ENCODE measurements around the gene TCF7L1. TPM values are rescaled to one million over a fixed set of nuclear protein-coding genes. Genes with fewer than 3 reads are reported as not detected.

The TCF7L1 gene
- total RNA-seq, 4 donors from 2014 or later, result 1.1 to 3.9 (median 2.8) TPM

GRCh38 chr2:85129861-85130260, 3.3 kb upstream of the TCF7L1 start:
- Histone ChIP-seq H3K4me1 (peaks cover 8 to 11% of the 10 kb centered on the region in 2 donors), H3K27me3 (no peaks in the 10 kb centered on the region), H3K9me3 (no peaks in the 10 kb centered on the region), H3K36me3 (no peaks in the 10 kb centered on the region), H3K27ac (no peak overlapping the region), H3K4me3 (no peak overlapping the region)
- TF ChIP-seq CTCF (IDR thresholded peaks at IDR 0.05 in 4 of 5, conservative IDR thresholded peaks at IDR 0.05 in 1 of 5), result no peak
- TF ChIP-seq POLR2A (IDR thresholded peaks at IDR 0.05), result no peak
- in situ Hi-C loops (cut with MboI; ENCODE audit: low sequenced_read_pairs in 4 of 4) (loop anchor here in 3 of 4 donors (5.0 to 10.0 kb wide), 3 partner anchors 145 to 162 kb away; no protein-coding TSS in a partner anchor), intact Hi-C loops (cut with DNase I; ENCODE audit: low total_unique reads) (loop anchor here (5.0 kb wide), 3 partner anchors 47 to 203 kb away; no protein-coding TSS in a partner anchor)
- DNase-seq (no peak), ATAC-seq (no peak)

GRCh38 chr2:85130407-85130806, 2.8 kb upstream of the TCF7L1 start:
- Histone ChIP-seq H3K4me3 (no peak overlapping the region), H3K36me3 (no peaks in the 10 kb centered on the region), H3K9me3 (no peaks in the 10 kb centered on the region), H3K27ac (no peak overlapping the region), H3K4me1 (peaks cover 8 to 11% of the 10 kb centered on the region in 2 donors), H3K27me3 (no peaks in the 10 kb centered on the region)
- in situ Hi-C loops (cut with MboI; ENCODE audit: low sequenced_read_pairs in 4 of 4) (no loop called here), intact Hi-C loops (cut with DNase I; ENCODE audit: low total_unique reads) (loop anchor here (5.0 kb wide), 3 partner anchors 47 to 203 kb away; no protein-coding TSS in a partner anchor)
- ATAC-seq (no peak), DNase-seq (no peak)
- TF ChIP-seq CTCF (IDR thresholded peaks at IDR 0.05 in 4 of 5, conservative IDR thresholded peaks at IDR 0.05 in 1 of 5) (no peak), POLR2A (IDR thresholded peaks at IDR 0.05) (no peak)

GRCh38 chr2:85131116-85131515, 2.1 kb upstream of the TCF7L1 start:
- no peaks in the 10 kb centered on the region for H3K27me3 ChIP-seq
- in situ Hi-C loops (cut with MboI; ENCODE audit: low sequenced_read_pairs in 4 of 4) (no loop called here), intact Hi-C loops (cut with DNase I; ENCODE audit: low total_unique reads) (loop anchor here (5.0 kb wide), 3 partner anchors 46 to 204 kb away; no protein-coding TSS in a partner anchor)
- no peak for DNase-seq
- ATAC-seq, result no peak
- no peaks in the 10 kb centered on the region for H3K9me3 ChIP-seq
- no peaks in the 10 kb centered on the region for H3K36me3 ChIP-seq
- H3K4me1 ChIP-seq, result peaks cover 8 to 14% of the 10 kb centered on the region in 2 donors
- no peak overlapping the region for H3K27ac ChIP-seq
- TF ChIP-seq POLR2A (IDR thresholded peaks at IDR 0.05), result no peak
- peak; percentile 24 to 49 (median 36) for TF ChIP-seq CTCF (IDR thresholded peaks at IDR 0.05 in 4 of 5, conservative IDR thresholded peaks at IDR 0.05 in 1 of 5)
- no peak overlapping the region for H3K4me3 ChIP-seq

- no peak for DNase-seq
These were observed 795 bp upstream of the TCF7L1 start for GRCh38 chr2:85132397-85132796.

More at GRCh38 chr2:85132397-85132796, 795 bp upstream of the TCF7L1 start:
- TF ChIP-seq POLR2A (IDR thresholded peaks at IDR 0.05) (no peak), CTCF (IDR thresholded peaks at IDR 0.05 in 4 of 5, conservative IDR thresholded peaks at IDR 0.05 in 1 of 5) (no peak)
- ATAC-seq, result no peak
- Histone ChIP-seq H3K4me1 (peaks cover 13 to 24% of the 10 kb centered on the region in 2 donors), H3K9me3 (no peaks in the 10 kb centered on the region), H3K4me3 (peak overlapping the region; percentile 65 to 82 (median 74)), H3K36me3 (no peaks in the 10 kb centered on the region), H3K27me3 (no peaks in the 10 kb centered on the region), H3K27ac (peak overlapping the region; percentile 47 to 83 (median 66))
- intact Hi-C loops (cut with DNase I; ENCODE audit: low total_unique reads) (loop anchor here (5.0 kb wide), 3 partner anchors 45 to 205 kb away; no protein-coding TSS in a partner anchor), in situ Hi-C loops (cut with MboI; ENCODE audit: low sequenced_read_pairs in 4 of 4) (no loop called here)
